Activated CD4-positive, alpha-beta memory T cell treated with anti-CD3 and anti-CD28 coated beads for 36 hours (primary cell): Measurements from ENCODE around the gene CARMIL1. TPM values are rescaled to one million over a fixed set of nuclear protein-coding genes. Genes with fewer than 3 reads are reported as not detected.

Experiments
- CTCF ChIA-PET: fragments of 350-600 bp; sonication (Branson Sonifier 250); formaldehyde crosslinking; loops from one replicate; lab custom pipeline; 2021; ENCODE audit warnings: antibody characterized with exemption, inconsistent platforms; lab: Charles Lee
- POLR2A ChIA-PET: fragments of 350-600 bp; sonication (Branson Sonifier 250); formaldehyde crosslinking; loops from one replicate; lab custom pipeline; 2021; ENCODE audit warnings: antibody characterized with exemption; lab: Charles Lee
- DNase-seq: peaks from one replicate; pipeline ENCODE4 v3.0.0-alpha.2; 2020
- H3K27ac Mint-ChIP-seq: one replicate; pipeline ENCODE4 v1.8.0; 2021; ENCODE audit warnings: mixed read lengths
- H3K27me3 Mint-ChIP-seq: one replicate; pipeline ENCODE4 v1.8.0; 2021; ENCODE audit warnings: mixed read lengths
- H3K36me3 Mint-ChIP-seq: one replicate; pipeline ENCODE4 v1.8.0; 2021; ENCODE audit warnings: mixed read lengths
- H3K4me1 Mint-ChIP-seq: one replicate; pipeline ENCODE4 v1.8.0; 2021; ENCODE audit warnings: low read depth, mixed read lengths
- H3K4me3 Mint-ChIP-seq: one replicate; pipeline ENCODE4 v1.8.0; 2021; ENCODE audit warnings: mild to moderate bottlenecking, mixed read lengths
- H3K9me3 Mint-ChIP-seq: one replicate; pipeline ENCODE4 v1.8.0; 2021; ENCODE audit warnings: mixed read lengths
- intact Hi-C: fragments of 100-400 bp; cut with micrococcal nuclease; formaldehyde crosslinking; loops from one replicate; pipeline ENCODE4 v1.15.1; 2023
- total RNA-seq, 2 experiments: library from RNA; stranded (reverse); gene quantifications; one replicate each; pipeline ENCODE4 v1.2.3, GENCODE V29; 2021

The CARMIL1 gene
- total RNA-seq, 2 experiments from 2014 or later, result 2.4 to 2.7 TPM

- Mint-ChIP-seq H3K27me3 (no peaks in the 10 kb centered on the region), H3K27ac (no peak overlapping the region), H3K4me3 (no peak overlapping the region), H3K9me3 (no peaks in the 10 kb centered on the region), H3K4me1 (peaks cover 13% of the 10 kb centered on the region), H3K36me3 (no peaks in the 10 kb centered on the region)
- POLR2A ChIA-PET, result no interaction called here
- DNase-seq, result no peak
- intact Hi-C loops, result no loop called here
- CTCF ChIA-PET, result no interaction called here
These were observed 105.8 kb downstream of the CARMIL1 start for GRCh38 chr6:25384967-25385366.

- Mint-ChIP-seq H3K4me3 (no peak overlapping the region), H3K36me3 (no peaks in the 10 kb centered on the region), H3K9me3 (no peaks in the 10 kb centered on the region), H3K4me1 (peaks cover 13% of the 10 kb centered on the region), H3K27ac (no peak overlapping the region), H3K27me3 (no peaks in the 10 kb centered on the region)
- intact Hi-C loops, result no loop called here
- CTCF ChIA-PET, result no interaction called here
- DNase-seq, result no peak
- POLR2A ChIA-PET, result no interaction called here
These were observed 108.3 kb downstream of the CARMIL1 start for GRCh38 chr6:25387483-25387882.

GRCh38 chr6:25387911-25388310 lies 108.7 kb downstream of the CARMIL1 start:
- H3K27me3 Mint-ChIP-seq, result no peaks in the 10 kb centered on the region
- no peak for DNase-seq
- no peaks in the 10 kb centered on the region for H3K9me3 Mint-ChIP-seq
- H3K27ac Mint-ChIP-seq, result no peak overlapping the region
- POLR2A ChIA-PET, result no interaction called here
- CTCF ChIA-PET, result interaction anchor here (1.0 kb wide), 1 partner anchor 14 kb away, joined by 3 read pairs; no protein-coding TSS in a partner anchor
- peaks cover 13% of the 10 kb centered on the region for H3K4me1 Mint-ChIP-seq
- no peaks in the 10 kb centered on the region for H3K36me3 Mint-ChIP-seq
- intact Hi-C loops, result loop anchor here (2.0 kb wide), 1 partner anchor 17 kb away; no protein-coding TSS in a partner anchor
- no peak overlapping the region for H3K4me3 Mint-ChIP-seq

GRCh38 chr6:25388776-25389175 lies 109.6 kb downstream of the CARMIL1 start:
- Mint-ChIP-seq H3K27me3 (no peaks in the 10 kb centered on the region), H3K27ac (no peak overlapping the region), H3K36me3 (no peaks in the 10 kb centered on the region), H3K4me1 (peaks cover 13% of the 10 kb centered on the region), H3K4me3 (no peak overlapping the region), H3K9me3 (no peaks in the 10 kb centered on the region)
- POLR2A ChIA-PET, result no interaction called here
- DNase-seq, result no peak
- CTCF ChIA-PET, result interaction anchor here (0.8 to 1.0 kb wide), 2 partner anchors 15 to 167 kb away, joined by 3 read pairs; no protein-coding TSS in a partner anchor
- intact Hi-C loops, result loop anchor here (2.0 kb wide), 1 partner anchor 18 kb away; no protein-coding TSS in a partner anchor

GRCh38 chr6:25389471-25389870 lies 110.3 kb downstream of the CARMIL1 start:
- H3K9me3 Mint-ChIP-seq, result no peaks in the 10 kb centered on the region
- no peak overlapping the region for H3K4me3 Mint-ChIP-seq
- no peak overlapping the region for H3K27ac Mint-ChIP-seq
- peak; percentile 18 for DNase-seq
- H3K4me1 Mint-ChIP-seq, result peaks cover 13% of the 10 kb centered on the region
- intact Hi-C loops, result loop anchor here (2.0 kb wide), 1 partner anchor 19 kb away; no protein-coding TSS in a partner anchor
- ChIA-PET POLR2A (no interaction called here), CTCF (interaction anchor here (0.8 kb wide), 1 partner anchor 166 kb away, joined by 3 read pairs; no protein-coding TSS in a partner anchor)
- no peaks in the 10 kb centered on the region for H3K36me3 Mint-ChIP-seq
- H3K27me3 Mint-ChIP-seq, result no peaks in the 10 kb centered on the region

GRCh38 chr6:25392372-25392771 lies 113.2 kb downstream of the CARMIL1 start:
- CTCF ChIA-PET, result interaction anchor here (0.8 kb wide), 1 partner anchor 98 kb away, joined by 3 read pairs; no protein-coding TSS in a partner anchor
- no peak overlapping the region for H3K27ac Mint-ChIP-seq
- no peak overlapping the region for H3K4me3 Mint-ChIP-seq
- no peak for DNase-seq
- no peaks in the 10 kb centered on the region for H3K9me3 Mint-ChIP-seq
- no peaks in the 10 kb centered on the region for H3K27me3 Mint-ChIP-seq
- intact Hi-C loops, result no loop called here
- POLR2A ChIA-PET, result no interaction called here
- no peaks in the 10 kb centered on the region for H3K36me3 Mint-ChIP-seq
- peaks cover 13% of the 10 kb centered on the region for H3K4me1 Mint-ChIP-seq

GRCh38 chr6:25395731-25396130 lies 116.6 kb downstream of the CARMIL1 start:
- Mint-ChIP-seq H3K36me3 (no peaks in the 10 kb centered on the region), H3K9me3 (no peaks in the 10 kb centered on the region), H3K27ac (no peak overlapping the region), H3K4me3 (no peak overlapping the region), H3K4me1 (no peaks in the 10 kb centered on the region), H3K27me3 (no peaks in the 10 kb centered on the region)
- intact Hi-C loops, result no loop called here
- no peak for DNase-seq
- ChIA-PET CTCF (interaction anchor here (1.4 kb wide), 1 partner anchor 130 kb away, joined by 5 read pairs; no protein-coding TSS in a partner anchor), POLR2A (no interaction called here)

GRCh38 chr6:25397406-25397805 lies 118.2 kb downstream of the CARMIL1 start:
- ChIA-PET POLR2A (no interaction called here), CTCF (interaction anchor here (0.6 kb wide), 1 partner anchor 132 kb away, joined by 3 read pairs; no protein-coding TSS in a partner anchor)
- H3K27ac Mint-ChIP-seq, result no peak overlapping the region
- no peaks in the 10 kb centered on the region for H3K9me3 Mint-ChIP-seq
- intact Hi-C loops, result no loop called here
- no peak overlapping the region for H3K4me3 Mint-ChIP-seq
- no peaks in the 10 kb centered on the region for H3K27me3 Mint-ChIP-seq
- no peaks in the 10 kb centered on the region for H3K36me3 Mint-ChIP-seq
- no peaks in the 10 kb centered on the region for H3K4me1 Mint-ChIP-seq
- no peak for DNase-seq

- peaks cover 9% of the 10 kb centered on the region for H3K4me1 Mint-ChIP-seq
- ChIA-PET CTCF (no interaction called here), POLR2A (no interaction called here)
- H3K27ac Mint-ChIP-seq, result no peak overlapping the region
- no peaks in the 10 kb centered on the region for H3K27me3 Mint-ChIP-seq
- intact Hi-C loops, result no loop called here
- no peaks in the 10 kb centered on the region for H3K9me3 Mint-ChIP-seq
- DNase-seq, result no peak
- no peaks in the 10 kb centered on the region for H3K36me3 Mint-ChIP-seq
- H3K4me3 Mint-ChIP-seq, result no peak overlapping the region
These were observed 120.7 kb downstream of the CARMIL1 start for GRCh38 chr6:25399885-25400284.

- intact Hi-C loops, result no loop called here
- Mint-ChIP-seq H3K36me3 (no peaks in the 10 kb centered on the region), H3K27ac (no peak overlapping the region), H3K27me3 (no peaks in the 10 kb centered on the region), H3K4me3 (no peak overlapping the region), H3K9me3 (no peaks in the 10 kb centered on the region), H3K4me1 (peaks cover 10% of the 10 kb centered on the region)
- ChIA-PET CTCF (no interaction called here), POLR2A (no interaction called here)
- DNase-seq, result no peak
These were observed 122.5 kb downstream of the CARMIL1 start for GRCh38 chr6:25401711-25402110.

- Mint-ChIP-seq H3K9me3 (no peaks in the 10 kb centered on the region), H3K36me3 (no peaks in the 10 kb centered on the region), H3K4me1 (peaks cover 10% of the 10 kb centered on the region), H3K4me3 (no peak overlapping the region), H3K27me3 (no peaks in the 10 kb centered on the region), H3K27ac (no peak overlapping the region)
- CTCF ChIA-PET, result interaction anchor here (0.7 kb wide), 1 partner anchor 279 kb away, joined by 3 read pairs; no protein-coding TSS in a partner anchor
- POLR2A ChIA-PET, result no interaction called here
- intact Hi-C loops, result no loop called here
- no peak for DNase-seq
These were observed 123.0 kb downstream of the CARMIL1 start for GRCh38 chr6:25402125-25402524.

- intact Hi-C loops, result no loop called here
- H3K4me3 Mint-ChIP-seq, result no peak overlapping the region
- POLR2A ChIA-PET, result no interaction called here
- H3K4me1 Mint-ChIP-seq, result peaks cover 10% of the 10 kb centered on the region
- H3K9me3 Mint-ChIP-seq, result no peaks in the 10 kb centered on the region
- no peak overlapping the region for H3K27ac Mint-ChIP-seq
- CTCF ChIA-PET, result interaction anchor here (0.9 to 1.1 kb wide), 2 partner anchors 138 to 180 kb away, joined by 3 to 4 read pairs; no protein-coding TSS in a partner anchor
- no peaks in the 10 kb centered on the region for H3K36me3 Mint-ChIP-seq
- no peak for DNase-seq
- H3K27me3 Mint-ChIP-seq, result no peaks in the 10 kb centered on the region
These were observed 124.0 kb downstream of the CARMIL1 start for GRCh38 chr6:25403150-25403549.

GRCh38 chr6:25404091-25404490 lies 124.9 kb downstream of the CARMIL1 start:
- Mint-ChIP-seq H3K27ac (no peak overlapping the region), H3K9me3 (no peaks in the 10 kb centered on the region), H3K36me3 (no peaks in the 10 kb centered on the region), H3K4me1 (peaks cover 10% of the 10 kb centered on the region), H3K27me3 (no peaks in the 10 kb centered on the region), H3K4me3 (no peak overlapping the region)
- CTCF ChIA-PET, result interaction anchor here (0.9 to 1.9 kb wide), 5 partner anchors 37 to 181 kb away, joined by 3 to 8 read pairs (median 6); no protein-coding TSS in a partner anchor
- POLR2A ChIA-PET, result no interaction called here
- no peak for DNase-seq
- intact Hi-C loops, result loop anchor here (2.0 kb wide), 1 partner anchor 125 kb away; the partner anchor contains the start of gene CARMIL1
